Astrocyte of the cerebellum (primary cell): ENCODE measurements around the gene DNAJB4.
A peak's percentile ranks its signal among the peaks of the same experiment; 100 is the strongest.

Experiments used
- DNase-seq: peaks from one replicate; pipeline ENCODE4 v3.0.0-alpha.2; 2011; ENCODE audit warnings: low read depth
- H3K4me3 ChIP-seq: 2 replicates; pipeline ENCODE4 v1.5.1; 2011; ENCODE audit warnings: mild to moderate bottlenecking, low read depth, low read length, moderate library complexity
- CTCF ChIP-seq: IDR thresholded peaks from 2 replicates; pipeline ENCODE4 v1.5.1; 2012; ENCODE audit warnings: low read length, low read depth, moderate library complexity, mild to moderate bottlenecking; ENCODE audit errors: missing control alignments
- in situ Hi-C: cut with HindIII; loops from 2 replicates; pipeline ENCODE4 v1.10.0; 2017; ENCODE audit warnings: low sequenced_read_pairs

The DNAJB4 gene

GRCh38 chr1:78004719-78005447, at the start of gene DNAJB4:
Gene DNAJB4 (plus strand): TSS chr1:78004939. CDS start chr1:78005111, 172 bp downstream.
- in situ Hi-C loops, result no loop called here
- TF ChIP-seq CTCF, result no peak
- peak within 1 kb of the TSS; percentile 69 for H3K4me3 ChIP-seq
- peak; percentile 97 for DNase-seq

GRCh38 chr1:77955709-77956108, 49.0 kb upstream of the DNAJB4 start:
- TF ChIP-seq CTCF, result no peak
- DNase-seq, result no peak
- no peak overlapping the region for H3K4me3 ChIP-seq
- in situ Hi-C loops, result no loop called here

- in situ Hi-C loops, result no loop called here
- no peak overlapping the region for H3K4me3 ChIP-seq
- no peak for DNase-seq
- TF ChIP-seq CTCF, result no peak
Measured at GRCh38 chr1:77956464-77956863, 48.3 kb upstream of the DNAJB4 start.

GRCh38 chr1:77958391-77958790, 46.3 kb upstream of the DNAJB4 start:
- in situ Hi-C loops, result no loop called here
- no peak for DNase-seq
- TF ChIP-seq CTCF, result no peak
- no peak overlapping the region for H3K4me3 ChIP-seq

GRCh38 chr1:77958850-77959249, 45.9 kb upstream of the DNAJB4 start:
- in situ Hi-C loops, result no loop called here
- no peak for TF ChIP-seq CTCF

GRCh38 chr1:77961392-77961791, 43.3 kb upstream of the DNAJB4 start:
- TF ChIP-seq CTCF, result no peak
- DNase-seq, result no peak
- in situ Hi-C loops, result no loop called here
- H3K4me3 ChIP-seq, result no peak overlapping the region

More at GRCh38 chr1:77958850-77959249, 45.9 kb upstream of the DNAJB4 start:
- no peak overlapping the region for H3K4me3 ChIP-seq
- DNase-seq, result no peak
